ENCODE results near the gene PHC1.
"Not testable (repeated sequence)": the region's sequence is repeated elsewhere in the genome, so short reads cannot be mapped to it uniquely, and the experiment has no call there.

The PHC1 gene

DNA sequence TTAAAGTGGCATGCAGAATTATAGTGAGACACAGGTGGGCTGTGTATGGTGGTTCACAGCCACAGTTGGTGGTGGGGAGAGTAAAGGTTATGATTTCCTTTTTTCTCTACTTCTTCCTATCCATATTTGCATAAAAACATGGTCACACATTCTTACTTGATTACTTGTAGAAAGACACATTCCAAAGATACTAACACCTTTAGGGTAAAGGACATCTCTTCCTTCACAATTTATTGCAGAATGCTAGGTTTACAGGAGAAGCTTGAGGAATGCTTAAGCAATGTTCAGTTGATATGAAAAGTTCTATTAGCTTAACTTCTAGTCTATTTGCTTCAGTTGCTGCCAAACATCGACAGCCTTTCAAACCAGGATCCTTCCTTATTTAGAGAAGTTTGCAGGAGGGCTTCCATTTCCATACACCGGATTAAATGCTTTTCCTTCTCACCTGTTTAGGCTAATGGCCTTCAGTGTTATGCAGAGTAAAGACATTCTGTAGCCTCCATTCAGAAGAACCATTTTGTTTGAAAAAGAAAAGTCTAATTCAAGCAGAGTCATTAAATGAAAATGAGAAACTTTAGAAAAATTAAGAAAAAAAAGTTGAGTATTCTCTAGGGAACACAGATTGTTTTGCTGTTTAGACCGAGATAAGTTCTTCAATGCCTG, 2.6 kb upstream of the PHC1 start:
- no peak for DNase-seq

- DNase-seq = no peak
These were observed 1.4 kb upstream of the PHC1 start for GRCh38 chr12:8912914-8913313.

GRCh38 chr12:8913702-8914032, 642 bp upstream of the PHC1 start:
- DNase-seq = no peak

DNA sequence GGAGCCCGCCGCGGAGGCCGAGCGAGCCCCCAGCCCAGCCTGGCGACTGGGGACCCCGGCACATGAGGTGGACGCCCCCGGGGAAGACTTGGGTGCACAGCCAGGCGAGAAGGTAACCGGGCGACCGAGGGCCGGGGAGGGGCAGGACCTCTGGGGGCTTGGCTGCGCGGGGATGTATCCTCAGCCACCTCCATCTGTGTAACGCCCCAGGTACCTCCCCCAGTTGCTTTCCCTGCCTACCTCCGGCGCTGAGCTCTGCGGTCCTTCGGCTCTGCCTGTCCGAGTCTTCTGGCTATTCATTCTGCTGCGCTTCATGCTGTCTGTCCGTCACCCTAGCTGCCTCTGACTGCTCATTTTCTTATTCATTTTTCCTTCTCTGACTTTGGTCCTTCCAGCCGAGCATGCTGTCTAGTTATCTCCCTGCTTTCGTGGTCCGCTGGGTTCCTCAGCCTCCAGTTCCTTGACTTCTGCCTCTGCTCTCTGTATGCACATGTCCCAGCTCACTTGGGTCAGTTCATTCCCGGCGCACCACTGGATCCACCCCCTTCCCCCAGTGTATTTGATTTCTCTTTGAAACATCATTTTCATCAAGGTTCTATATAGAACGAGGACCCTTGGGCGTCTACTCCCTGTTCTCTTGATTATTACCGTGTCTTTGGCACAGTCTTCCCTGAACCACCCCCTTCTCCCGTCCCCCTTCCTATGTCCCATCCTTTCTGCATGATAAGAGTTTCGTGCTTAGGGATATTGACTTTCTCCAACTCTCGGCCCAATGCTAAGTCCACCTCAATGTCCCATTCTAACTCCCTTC, 612 bp downstream of the PHC1 start:
- no peak for DNase-seq

DNA sequence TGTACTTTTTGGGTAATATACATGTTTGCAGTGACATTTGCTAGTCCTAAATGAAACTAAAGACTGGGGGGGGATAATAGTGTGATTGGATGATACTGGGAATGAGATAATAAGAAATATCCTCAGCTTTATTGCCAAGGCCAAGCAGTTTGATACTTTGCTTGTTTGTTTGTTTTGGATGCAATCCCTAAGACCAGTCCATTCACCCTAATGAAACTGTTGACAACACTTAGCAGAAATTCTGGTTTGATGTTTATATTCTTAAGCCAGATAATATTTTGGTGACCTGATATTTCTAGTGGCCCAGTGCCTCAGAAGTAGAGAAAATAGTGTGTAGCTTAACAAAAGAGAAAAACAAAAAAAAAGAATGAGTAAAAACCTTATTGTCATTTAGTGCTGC, 1.8 kb downstream of the PHC1 start:
- no peak for DNase-seq

GRCh38 chr12:8917031-8917430, 2.7 kb downstream of the PHC1 start:
- no peak for DNase-seq

DNA sequence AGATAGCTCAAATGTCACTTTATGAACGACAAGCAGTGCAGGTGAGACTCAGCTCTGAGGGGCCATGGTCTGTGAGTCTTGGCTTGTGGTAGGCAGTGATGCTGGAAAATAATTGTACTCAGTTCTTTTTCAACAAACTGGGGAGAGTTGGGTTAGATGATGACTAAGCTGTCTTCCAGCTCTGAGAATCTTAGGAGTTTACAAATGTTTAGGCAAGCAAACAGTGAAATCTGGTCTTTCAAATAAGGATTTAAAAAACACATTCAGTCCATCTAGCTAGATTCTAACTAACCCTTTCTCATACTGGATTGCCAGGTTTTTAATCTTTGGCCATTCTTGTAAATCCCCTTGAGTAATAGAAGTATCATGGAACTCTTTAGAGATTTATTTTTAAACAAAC, 3.4 kb downstream of the PHC1 start:
- no peak for DNase-seq

DNA sequence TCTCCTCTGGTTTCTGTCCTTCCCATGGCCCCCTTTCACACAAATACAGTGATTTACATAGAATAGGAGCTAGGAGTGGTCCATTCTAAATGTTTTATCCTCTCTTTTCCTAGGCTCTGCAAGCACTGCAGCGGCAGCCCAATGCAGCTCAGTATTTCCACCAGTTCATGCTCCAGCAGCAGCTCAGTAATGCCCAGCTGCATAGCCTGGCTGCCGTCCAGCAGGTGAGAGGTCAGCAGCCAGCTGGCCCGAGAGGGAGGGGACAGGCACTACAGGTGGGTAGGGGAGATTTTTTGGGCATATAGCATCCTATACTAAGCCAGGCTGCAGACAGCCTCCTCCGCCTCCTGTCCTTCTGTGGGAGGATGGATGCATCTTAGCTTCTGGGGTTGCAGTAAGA, 5.3 kb downstream of the PHC1 start:
- not testable (repeated sequence) for DNase-seq

- DNase-seq = no peak
These were observed 8.2 kb downstream of the PHC1 start for GRCh38 chr12:8922544-8922943.

DNA sequence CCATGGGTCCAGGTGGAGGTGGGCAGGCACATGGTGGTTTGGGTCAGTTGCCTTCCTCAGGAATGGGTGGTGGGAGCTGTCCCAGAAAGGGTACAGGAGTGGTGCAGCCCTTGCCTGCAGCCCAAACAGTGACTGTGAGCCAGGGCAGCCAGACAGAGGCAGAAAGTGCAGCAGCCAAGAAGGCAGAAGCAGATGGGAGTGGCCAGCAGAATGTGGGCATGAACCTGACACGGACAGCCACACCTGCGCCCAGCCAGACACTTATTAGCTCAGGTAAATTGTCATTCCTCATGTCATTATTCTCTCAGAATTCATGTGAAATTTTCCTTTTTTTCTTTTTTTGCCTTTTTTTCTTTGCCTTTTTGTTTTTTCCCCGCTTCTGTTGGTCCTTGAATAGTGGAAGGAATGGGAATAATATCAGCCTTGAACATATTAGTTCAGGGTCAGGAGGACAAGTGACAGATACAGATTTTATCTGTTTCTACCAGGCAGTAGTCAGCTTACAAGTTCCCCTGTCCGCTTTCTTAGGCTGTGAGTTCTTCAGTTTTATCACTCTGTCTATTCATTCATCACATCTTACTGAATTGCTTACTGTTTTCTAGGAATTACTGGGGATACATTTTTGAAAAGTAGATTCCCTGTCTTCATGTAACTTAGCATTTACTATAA, 16.5 kb downstream of the PHC1 start:
- DNase-seq = not testable (repeated sequence)

- not testable (repeated sequence) for DNase-seq
These were observed 18.2 kb downstream of the PHC1 start for GRCh38 chr12:8932464-8932863.

DNA sequence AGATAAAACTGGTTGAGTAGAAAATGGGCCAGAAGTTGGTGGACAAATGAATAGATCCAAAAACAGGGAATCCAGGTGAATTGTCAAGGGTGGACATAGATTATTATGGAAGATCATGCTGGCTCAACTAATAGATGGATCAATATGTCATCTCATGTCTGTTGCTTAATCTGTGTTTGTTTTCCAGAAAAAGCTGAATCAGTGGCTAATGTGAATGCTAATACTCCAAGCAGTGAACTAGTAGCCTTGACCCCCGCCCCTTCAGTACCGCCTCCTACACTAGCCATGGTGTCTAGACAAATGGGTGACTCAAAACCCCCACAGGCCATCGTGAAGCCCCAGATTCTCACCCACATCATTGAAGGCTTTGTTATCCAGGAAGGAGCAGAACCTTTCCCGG, 19.8 kb downstream of the PHC1 start:
- DNase-seq = not testable (repeated sequence)

DNA sequence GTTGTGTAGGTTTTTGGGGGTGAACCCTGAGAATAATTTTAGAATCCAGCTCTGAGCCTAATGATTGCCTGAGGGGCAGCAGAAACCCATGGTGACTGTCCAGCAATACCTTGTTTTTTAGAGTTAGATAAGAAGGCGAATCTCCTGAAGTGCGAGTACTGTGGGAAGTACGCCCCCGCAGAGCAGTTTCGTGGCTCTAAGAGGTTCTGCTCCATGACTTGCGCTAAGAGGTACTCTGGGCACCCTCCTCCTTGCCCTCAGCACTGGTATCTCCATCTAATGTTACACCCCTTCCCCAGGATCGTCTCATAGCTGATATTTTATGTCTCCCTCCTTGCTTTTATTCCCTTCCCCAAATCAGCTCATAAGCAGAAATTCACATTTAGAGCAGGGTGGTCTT, 22.4 kb downstream of the PHC1 start:
- no peak for DNase-seq

GRCh38 chr12:8937842-8938442, 23.6 kb downstream of the PHC1 start:
- not testable (repeated sequence) for DNase-seq

GRCh38 chr12:8941691-8942478, 27.6 kb downstream of the PHC1 start:
- DNase-seq = no peak

DNA sequence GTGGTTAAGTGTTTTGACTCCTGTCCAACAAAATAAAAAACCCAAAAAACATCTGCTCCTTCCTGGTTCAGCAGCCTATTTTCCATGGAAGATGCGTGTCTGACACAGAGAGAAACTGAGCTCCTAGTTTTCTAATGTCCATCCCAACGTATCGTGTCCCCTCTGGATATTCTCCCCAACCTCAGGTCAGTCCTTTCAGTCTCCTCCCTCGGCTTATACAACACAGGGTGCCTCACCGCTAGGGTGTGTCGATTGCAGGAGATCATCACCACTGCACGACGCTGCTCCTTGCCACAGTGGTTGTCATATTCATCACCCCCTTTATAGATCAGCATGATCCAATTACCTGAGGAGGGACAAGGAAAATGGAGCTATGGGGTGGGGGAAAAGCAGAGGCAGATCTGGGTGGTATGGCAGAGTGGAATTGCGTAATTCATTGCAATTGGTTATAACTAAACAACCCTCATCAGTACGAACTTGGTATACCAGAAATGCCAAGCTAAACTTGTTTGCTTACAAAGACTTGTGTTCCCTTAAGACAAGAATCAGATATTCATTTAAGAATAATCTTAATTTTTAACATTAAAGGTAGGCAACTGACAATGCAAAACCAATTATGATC, 29.4 kb downstream of the PHC1 start:
- no peak for DNase-seq

GRCh38 chr12:8946733-8947132, 32.4 kb downstream of the PHC1 start:
- DNase-seq = no peak

GRCh38 chr12:8947737-8948136, 33.4 kb downstream of the PHC1 start:
- no peak for DNase-seq

DNA sequence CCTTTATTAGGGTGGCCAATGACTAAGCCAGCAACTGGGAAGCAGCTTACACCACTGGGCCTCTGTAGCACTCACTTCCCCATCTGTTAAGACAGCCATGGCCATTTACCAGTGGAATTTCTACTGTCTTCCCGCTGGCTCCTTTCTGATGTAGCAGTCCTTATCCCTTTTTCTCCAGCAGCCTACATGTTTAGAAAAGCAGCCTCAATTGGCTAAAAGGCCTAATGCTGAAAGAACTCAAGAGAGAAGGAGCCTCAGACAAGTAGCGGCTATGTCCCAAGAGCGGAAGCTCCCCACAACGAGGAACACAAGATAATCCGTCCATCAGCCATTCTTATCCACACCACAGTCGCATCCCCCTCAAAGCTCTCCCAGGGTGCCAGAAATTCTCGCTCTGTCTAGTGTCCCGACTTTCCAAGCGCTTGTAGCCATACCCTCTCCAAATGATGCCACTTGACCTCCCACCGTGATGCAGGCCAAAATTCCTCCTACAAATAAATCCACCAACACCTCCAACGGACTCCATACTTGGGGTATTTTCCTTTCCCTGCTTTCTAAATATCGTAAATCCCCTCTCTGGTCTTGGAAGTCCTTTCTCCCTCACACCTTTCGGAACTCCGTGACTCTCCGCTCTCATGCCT, 34.5 kb downstream of the PHC1 start:
- no peak for DNase-seq

DNA sequence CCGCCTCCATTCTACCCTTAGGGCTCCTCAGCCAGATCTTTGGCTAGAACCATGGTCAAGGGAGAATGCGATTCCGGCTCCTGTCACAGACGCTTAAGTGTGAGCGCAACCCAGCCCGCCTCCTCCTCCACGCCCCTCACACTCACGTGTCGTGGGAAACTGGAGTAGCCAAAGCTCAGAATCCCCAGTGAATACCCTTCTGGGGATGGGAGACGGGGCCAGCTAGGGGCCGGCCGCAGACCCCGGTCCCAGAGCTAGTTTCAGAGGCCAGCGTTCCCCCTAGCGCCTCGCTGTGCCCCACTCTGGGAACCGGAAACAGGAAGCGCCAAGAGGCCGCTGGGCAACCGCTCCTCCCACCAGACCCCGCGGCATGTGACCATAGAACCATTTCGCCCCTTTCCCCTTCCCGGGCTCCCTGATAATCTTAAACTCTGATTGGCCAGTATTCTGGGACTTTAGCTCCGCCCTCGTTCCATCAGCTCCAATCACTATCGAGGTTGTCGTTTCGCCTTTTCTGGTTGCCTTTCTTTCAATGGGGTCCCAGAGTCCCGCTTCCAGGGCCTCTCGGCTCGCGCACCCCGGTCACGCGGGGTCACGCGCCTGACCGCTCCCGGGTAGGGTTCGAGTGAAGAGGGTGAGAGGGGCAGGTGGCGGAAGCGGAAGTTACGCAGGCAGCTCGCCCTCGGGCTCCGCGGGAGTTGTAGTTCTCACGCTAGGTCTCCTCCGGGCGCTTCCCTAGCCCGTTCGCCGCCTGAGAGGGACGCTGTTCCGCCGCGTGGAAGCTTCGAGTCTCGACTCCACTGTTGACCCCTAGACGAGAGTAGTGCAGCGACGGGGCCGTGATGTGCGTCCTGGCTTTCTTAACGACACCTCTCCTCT, 35.3 kb downstream of the PHC1 start, which contains the start of gene M6PR:
Gene M6PR, minus strand, starts transcription at position 304 of the 879 bp plus-strand sequence. CDS start 3,241 bp downstream, outside the sequence.
- peak; percentile 94 for DNase-seq

GRCh38 chr12:8950221-8950527, 35.9 kb downstream of the PHC1 start:
- DNase-seq = no peak
